GM12865 (cell line): ENCODE results near the gene IFT172.

Experiments
- DNase-seq: peaks from one replicate; pipeline ENCODE4 v3.0.0; 2010; ENCODE audit warnings: low read depth
- H3K4me3 ChIP-seq: 2 replicates; pipeline ENCODE4 v1.5.1; 2011; ENCODE audit warnings: mild to moderate bottlenecking, low read depth, low read length, control low read depth
- TF ChIP-seq, protein P1 (sequence below): IDR thresholded peaks from 2 replicates; pipeline ENCODE4 v1.5.1; 2011; ENCODE audit warnings: low read length, control low read depth, low read depth, inconsistent platforms; ENCODE audit not compliant: insufficient read depth; ENCODE audit errors: missing control alignments

IFT172 gene

DNA sequence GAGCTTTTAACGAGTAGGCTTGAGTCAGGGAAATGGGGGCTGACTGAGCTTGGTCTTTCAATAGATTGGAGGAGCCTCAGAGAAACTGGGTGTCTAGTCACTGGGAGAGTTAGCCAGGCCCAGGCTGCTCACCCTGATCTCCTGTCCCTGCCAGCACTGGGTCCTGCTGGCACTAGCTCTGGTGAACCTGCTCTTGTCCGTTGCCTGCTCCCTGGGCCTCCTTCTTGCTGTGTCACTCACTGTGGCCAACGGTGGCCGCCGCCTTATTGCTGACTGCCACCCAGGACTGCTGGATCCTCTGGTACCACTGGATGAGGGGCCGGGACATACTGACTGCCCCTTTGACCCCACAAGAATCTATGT lies 46.6 kb downstream of the IFT172 start:
- no peak for DNase-seq

DNA sequence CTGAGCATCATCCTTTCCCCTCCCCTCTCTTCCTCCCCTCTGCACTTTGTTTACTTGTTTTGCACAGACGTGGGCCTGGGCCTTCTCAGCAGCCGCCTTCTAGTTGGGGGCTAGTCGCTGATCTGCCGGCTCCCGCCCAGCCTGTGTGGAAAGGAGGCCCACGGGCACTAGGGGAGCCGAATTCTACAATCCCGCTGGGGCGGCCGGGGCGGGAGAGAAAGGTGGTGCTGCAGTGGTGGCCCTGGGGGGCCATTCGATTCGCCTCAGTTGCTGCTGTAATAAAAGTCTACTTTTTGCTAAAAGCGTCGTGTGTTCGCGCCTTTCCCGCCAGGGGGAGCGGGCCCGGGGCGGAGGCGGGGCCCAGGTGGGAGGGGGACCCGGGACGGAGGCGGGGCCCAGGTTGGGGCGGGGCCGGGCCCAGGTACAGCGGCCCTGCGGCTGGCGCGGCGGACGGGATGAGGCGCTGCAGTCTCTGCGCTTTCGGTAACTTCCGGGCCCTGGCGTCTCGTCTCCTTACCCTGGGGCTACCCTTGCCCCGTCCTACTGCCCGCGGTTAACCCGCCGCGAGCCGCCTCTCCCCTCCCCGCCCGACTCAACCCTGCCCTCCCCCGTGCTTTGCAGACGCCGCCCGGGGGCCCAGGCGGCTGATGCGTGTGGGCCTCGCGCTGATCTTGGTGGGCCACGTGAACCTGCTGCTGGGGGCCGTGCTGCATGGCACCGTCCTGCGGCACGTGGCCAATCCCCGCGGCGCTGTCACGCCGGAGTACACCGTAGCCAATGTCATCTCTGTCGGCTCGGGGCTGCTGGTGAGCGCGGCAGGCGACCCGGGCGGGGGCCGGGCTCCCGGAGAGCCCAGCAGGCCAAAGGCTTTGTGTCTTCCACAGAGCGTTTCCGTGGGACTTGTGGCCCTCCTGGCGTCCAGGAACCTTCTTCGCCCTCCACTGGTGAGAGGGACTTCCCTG lies 47.3 kb downstream of the IFT172 start, which contains the start of gene KRTCAP3:
Gene KRTCAP3, plus strand, starts transcription at position 424 of the 962 bp plus-strand sequence. Its CDS starts 32 bp downstream, at position 456.
- TF ChIP-seq, protein P1, sequence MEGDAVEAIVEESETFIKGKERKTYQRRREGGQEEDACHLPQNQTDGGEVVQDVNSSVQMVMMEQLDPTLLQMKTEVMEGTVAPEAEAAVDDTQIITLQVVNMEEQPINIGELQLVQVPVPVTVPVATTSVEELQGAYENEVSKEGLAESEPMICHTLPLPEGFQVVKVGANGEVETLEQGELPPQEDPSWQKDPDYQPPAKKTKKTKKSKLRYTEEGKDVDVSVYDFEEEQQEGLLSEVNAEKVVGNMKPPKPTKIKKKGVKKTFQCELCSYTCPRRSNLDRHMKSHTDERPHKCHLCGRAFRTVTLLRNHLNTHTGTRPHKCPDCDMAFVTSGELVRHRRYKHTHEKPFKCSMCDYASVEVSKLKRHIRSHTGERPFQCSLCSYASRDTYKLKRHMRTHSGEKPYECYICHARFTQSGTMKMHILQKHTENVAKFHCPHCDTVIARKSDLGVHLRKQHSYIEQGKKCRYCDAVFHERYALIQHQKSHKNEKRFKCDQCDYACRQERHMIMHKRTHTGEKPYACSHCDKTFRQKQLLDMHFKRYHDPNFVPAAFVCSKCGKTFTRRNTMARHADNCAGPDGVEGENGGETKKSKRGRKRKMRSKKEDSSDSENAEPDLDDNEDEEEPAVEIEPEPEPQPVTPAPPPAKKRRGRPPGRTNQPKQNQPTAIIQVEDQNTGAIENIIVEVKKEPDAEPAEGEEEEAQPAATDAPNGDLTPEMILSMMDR = peak; percentile 7
- DNase-seq = peak; percentile 28
- H3K4me3 ChIP-seq = no peak within 1 kb of the TSS

More for the DNA sequence above, 46.6 kb downstream of the IFT172 start:
- no peak overlapping the region for H3K4me3 ChIP-seq
- TF ChIP-seq, protein P1 = no peak

DNA sequence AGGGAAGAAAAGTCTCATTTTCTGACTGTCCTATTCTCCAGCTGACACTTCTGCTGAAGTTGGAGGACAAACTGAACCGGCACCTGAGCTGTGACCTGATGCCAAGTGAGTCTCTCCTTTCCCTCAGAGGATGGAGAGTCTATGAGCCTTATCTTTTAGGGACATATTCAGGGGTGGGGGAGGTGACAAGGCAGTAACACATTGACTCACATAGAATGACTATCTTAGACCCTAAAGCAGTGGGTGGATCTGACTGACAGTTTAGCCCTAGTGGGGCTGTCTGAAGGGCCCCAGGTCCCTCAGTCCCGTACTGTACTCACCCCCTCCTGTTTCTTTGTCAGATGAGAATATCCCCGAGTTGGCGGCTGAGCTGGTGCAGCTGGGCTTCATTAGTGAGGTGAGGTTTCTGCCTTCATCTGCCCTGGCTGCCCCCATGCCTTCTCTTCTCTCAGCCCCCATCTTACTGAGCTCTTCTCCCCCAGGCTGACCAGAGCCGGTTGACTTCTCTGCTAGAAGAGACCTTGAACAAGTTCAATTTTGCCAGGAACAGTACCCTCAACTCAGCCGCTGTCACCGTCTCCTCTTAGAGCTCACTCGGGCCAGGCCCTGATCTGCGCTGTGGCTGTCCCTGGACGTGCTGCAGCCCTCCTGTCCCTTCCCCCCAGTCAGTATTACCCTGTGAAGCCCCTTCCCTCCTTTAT lies 48.2 kb downstream of the IFT172 start:
- H3K4me3 ChIP-seq = no peak overlapping the region
- TF ChIP-seq, protein P1 = no peak
- no peak for DNase-seq

DNA sequence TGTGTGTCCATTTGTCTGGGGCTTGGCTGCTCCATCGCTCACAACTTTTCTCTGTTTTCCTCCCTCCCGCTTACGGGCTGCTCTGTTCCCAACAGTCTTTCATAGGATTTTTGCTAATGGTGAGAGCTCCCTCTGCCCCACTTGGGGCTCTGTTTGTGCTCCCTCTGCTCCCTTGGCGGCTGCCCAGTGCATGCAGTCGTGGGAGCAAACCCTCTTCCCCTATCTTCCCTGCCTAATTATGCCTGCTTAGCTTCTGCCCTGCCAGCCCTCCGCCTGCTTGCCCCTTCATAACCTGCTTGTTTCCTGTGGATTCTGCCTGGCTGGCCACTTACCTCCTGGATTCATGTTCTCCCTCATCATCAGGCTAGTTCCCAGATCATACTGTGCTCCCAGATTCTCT lies 53.9 kb downstream of the IFT172 start:
- TF ChIP-seq, protein P1 = no peak
- H3K4me3 ChIP-seq = no peak overlapping the region
- DNase-seq = no peak

DNA sequence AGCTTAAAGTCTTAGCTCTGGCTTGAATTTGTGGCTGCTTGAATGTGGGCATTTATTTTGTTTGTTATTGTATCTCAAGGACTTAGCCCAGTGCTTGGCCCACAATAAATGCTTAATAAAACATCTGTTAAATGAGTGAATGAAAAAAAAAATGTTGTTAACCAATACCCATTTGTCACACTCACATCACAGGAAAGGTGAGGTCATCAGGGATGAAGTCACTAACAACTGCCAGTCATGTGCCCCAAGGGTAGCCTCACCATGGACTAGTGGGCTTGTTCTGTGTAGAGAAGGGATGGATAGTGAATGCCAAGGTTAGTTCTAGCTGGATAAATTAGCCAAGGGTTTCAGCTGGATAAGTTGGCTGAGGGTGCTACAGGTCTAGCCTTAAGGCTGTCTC lies 58.1 kb downstream of the IFT172 start:
- H3K4me3 ChIP-seq = no peak overlapping the region
- no peak for DNase-seq
- TF ChIP-seq, protein P1 = no peak

DNA sequence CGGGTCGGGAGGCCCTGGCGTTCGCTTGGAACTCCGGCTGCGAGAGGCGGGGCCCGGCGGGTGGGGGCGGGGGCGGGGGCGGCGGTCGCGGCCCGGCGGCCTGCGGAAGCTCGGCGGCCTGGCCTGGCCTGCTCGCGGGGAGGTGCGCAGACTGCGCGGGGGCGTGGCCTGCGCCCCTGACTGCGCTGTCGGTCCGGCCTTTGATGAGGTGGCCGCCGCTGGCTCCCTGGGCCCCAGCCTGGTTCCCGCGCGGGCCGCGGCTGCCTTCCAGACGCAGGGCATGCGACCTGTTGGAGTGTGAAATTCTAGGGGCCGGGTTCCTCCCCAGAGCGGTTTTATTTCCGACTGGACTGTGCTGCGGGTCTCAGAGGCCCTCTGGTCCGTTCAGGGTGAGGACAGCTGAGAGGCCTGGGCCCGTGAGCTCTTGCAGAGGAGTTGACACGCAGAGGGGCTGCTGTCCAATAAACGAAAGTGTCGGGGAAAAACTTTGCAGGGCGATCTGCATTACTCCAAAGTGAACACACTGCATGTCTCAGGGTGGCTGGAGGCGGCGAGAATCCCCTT lies 60.5 kb downstream of the IFT172 start:
- peak overlapping the region; percentile 93 for H3K4me3 ChIP-seq
- TF ChIP-seq, protein P1 = no peak
- peak; percentile 92 for DNase-seq
